GM23338 (cell line): Measurements from ENCODE around the gene ICAM2.

ENCODE experiments used
- CTCF ChIP-seq, 2 experiments: fragments of 200-600 bp in 1 of 2; sonication (generic) in 1 of 2; conservative IDR thresholded peaks; 2 replicates each; pipeline versions ENCODE4 v1.5.1 to v1.6.1; 2016 to 2017; ENCODE audit warnings: antibody characterized with exemption in 2 of 2, low read depth in 2 of 2, mild to moderate bottlenecking in 2 of 2, moderate library complexity in 1 of 2
- ZNF114 ChIP-seq: fragments of 250-450 bp; sonication (Bioruptor Pico); IDR thresholded peaks from 2 replicates; pipeline ENCODE4 v1.5.0; 2020; ENCODE audit warnings: mild to moderate bottlenecking, moderate library complexity

GRCh38 chr17:63999680-64000531 is 20.5 kb downstream of the ICAM2 start:
- no peak for TF ChIP-seq CTCF (conservative IDR thresholded peaks at IDR 0.05; ENCODE audit: low read depth in 2 of 2)
- TF ChIP-seq ZNF114 (CRISPR knock-in tag), result no peak
